Lung (tissue), 12 donors: ENCODE measurements around the gene ALOX12B. TPM values are rescaled to one million over a fixed set of nuclear protein-coding genes. Genes with fewer than 3 reads are reported as not detected.

Experiments used
- ATAC-seq: fragments of 200-7000 bp; cut with Tn5 transposase; one replicate; pipeline ENCODE4 v1.9.1; 2020; ENCODE audit warnings: moderate number of reproducible peaks; ENCODE audit not compliant: insufficient read depth, low FRiP score
- DNase-seq, 3 donors: peaks; one replicate each; pipeline ENCODE4 v3.0.0-alpha.2; 2013 to 2017
- H3K27ac ChIP-seq, 2 donors: one replicate each; pipeline ENCODE4 v1.5.1; 2013; ENCODE audit warnings: mild to moderate bottlenecking in 2 of 2, moderate library complexity in 2 of 2, control low read depth in 1 of 2, inconsistent platforms in 1 of 2, low read depth in 1 of 2, low read length in 1 of 2
- H3K27me3 ChIP-seq, 3 donors: one replicate each; pipeline ENCODE4 v1.5.1; 2013; ENCODE audit warnings: low read length in 2 of 3; ENCODE audit not compliant: control insufficient read depth in 3 of 3, insufficient read depth in 3 of 3
- H3K36me3 ChIP-seq, 4 donors: one replicate each; pipeline ENCODE4 v1.5.1; 2013; ENCODE audit warnings: low read length in 4 of 4, mild to moderate bottlenecking in 1 of 4, moderate library complexity in 1 of 4; ENCODE audit not compliant: control insufficient read depth in 4 of 4, insufficient read depth in 4 of 4
- H3K4me1 ChIP-seq, 5 donors: one replicate each; pipeline ENCODE4 v1.5.1; 2013; ENCODE audit warnings: low read length in 5 of 5, mild to moderate bottlenecking in 2 of 5, moderate library complexity in 1 of 5; ENCODE audit not compliant: control insufficient read depth in 5 of 5, insufficient read depth in 5 of 5
- H3K4me3 ChIP-seq: one replicate; pipeline ENCODE4 v1.5.1; 2013; ENCODE audit warnings: mild to moderate bottlenecking, control low read depth, moderate library complexity
- H3K9ac ChIP-seq, 2 donors: one replicate each; pipeline ENCODE4 v1.5.1; 2013; ENCODE audit warnings: low read length in 2 of 2, control low read depth in 1 of 2; ENCODE audit not compliant: insufficient read depth in 1 of 2
- H3K9me3 ChIP-seq, 4 donors: one replicate each; pipeline ENCODE4 v1.5.1; 2013; ENCODE audit warnings: low read length in 3 of 4, mild to moderate bottlenecking in 1 of 4, moderate library complexity in 1 of 4; ENCODE audit not compliant: control insufficient read depth in 4 of 4, insufficient read depth in 3 of 4
- WGBS, 2 donors: extraction: QIAGEN DNeasy Blood & Tissue Kit; methylation state at CpG; one replicate each; pipeline ENCODE4 v1.1.7; 2013; 5-methylcytosine and 5-hydroxymethylcytosine counted together
- polyA plus RNA-seq, 2 donors: library from polyadenylated mRNA; stranded (reverse); fragments of 200-250 nt; gene quantifications; one replicate each; pipeline ENCODE4 v1.2.1, GENCODE V29; 2013
- total RNA-seq, 2 donors: library from RNA; depleted of rRNA in 1 of 2; stranded (reverse); fragments of >200 nt in 1 of 2; gene quantifications; one replicate each; pipeline ENCODE4 v1.2.1, GENCODE V29; 2014 to 2021
- TF ChIP-seq, protein P1 (sequence below): IDR thresholded peaks from 2 replicates; pipeline ENCODE4 v1.5.1; 2012; ENCODE audit warnings: mild to moderate bottlenecking; ENCODE audit errors: control extremely low read depth, extremely low read depth
- donor health status: control.
- donor health status: control.
- donor health status: Bipolar disorder and iron deficiency.
- donor health status: healthy.
- donor health status: DM: yes; HTN: yes; CAD: no.

The ALOX12B gene
- total and polyA plus RNA-seq, 4 donors: 0.06 to 0.48 (median 0.46) TPM; not detected in 1

- ATAC-seq (no peak), DNase-seq (peak in 1 of 3 donors; percentile 48)
- Histone ChIP-seq H3K27me3 (peaks cover 0 to 56% (median 31%) of the 10 kb centered on the region in 3 donors), H3K36me3 (no peaks in the 10 kb centered on the region), H3K9ac (peak overlapping the region; percentile 34 to 37), H3K9me3 (no peaks in the 10 kb centered on the region), H3K4me1 (peaks cover 0 to 51% (median 33%) of the 10 kb centered on the region in 5 donors), H3K4me3 (peak overlapping the region; percentile 34), H3K27ac (peak overlapping the region; percentile 29 to 51)
- 1% methylated on average over 31 to 35 of the region's 35 CpGs for WGBS, 2 donors
- TF ChIP-seq, protein P1, sequence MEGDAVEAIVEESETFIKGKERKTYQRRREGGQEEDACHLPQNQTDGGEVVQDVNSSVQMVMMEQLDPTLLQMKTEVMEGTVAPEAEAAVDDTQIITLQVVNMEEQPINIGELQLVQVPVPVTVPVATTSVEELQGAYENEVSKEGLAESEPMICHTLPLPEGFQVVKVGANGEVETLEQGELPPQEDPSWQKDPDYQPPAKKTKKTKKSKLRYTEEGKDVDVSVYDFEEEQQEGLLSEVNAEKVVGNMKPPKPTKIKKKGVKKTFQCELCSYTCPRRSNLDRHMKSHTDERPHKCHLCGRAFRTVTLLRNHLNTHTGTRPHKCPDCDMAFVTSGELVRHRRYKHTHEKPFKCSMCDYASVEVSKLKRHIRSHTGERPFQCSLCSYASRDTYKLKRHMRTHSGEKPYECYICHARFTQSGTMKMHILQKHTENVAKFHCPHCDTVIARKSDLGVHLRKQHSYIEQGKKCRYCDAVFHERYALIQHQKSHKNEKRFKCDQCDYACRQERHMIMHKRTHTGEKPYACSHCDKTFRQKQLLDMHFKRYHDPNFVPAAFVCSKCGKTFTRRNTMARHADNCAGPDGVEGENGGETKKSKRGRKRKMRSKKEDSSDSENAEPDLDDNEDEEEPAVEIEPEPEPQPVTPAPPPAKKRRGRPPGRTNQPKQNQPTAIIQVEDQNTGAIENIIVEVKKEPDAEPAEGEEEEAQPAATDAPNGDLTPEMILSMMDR: no peak
Observed at GRCh38 chr17:8125947-8126490, 38.5 kb upstream of the ALOX12B start.

DNA sequence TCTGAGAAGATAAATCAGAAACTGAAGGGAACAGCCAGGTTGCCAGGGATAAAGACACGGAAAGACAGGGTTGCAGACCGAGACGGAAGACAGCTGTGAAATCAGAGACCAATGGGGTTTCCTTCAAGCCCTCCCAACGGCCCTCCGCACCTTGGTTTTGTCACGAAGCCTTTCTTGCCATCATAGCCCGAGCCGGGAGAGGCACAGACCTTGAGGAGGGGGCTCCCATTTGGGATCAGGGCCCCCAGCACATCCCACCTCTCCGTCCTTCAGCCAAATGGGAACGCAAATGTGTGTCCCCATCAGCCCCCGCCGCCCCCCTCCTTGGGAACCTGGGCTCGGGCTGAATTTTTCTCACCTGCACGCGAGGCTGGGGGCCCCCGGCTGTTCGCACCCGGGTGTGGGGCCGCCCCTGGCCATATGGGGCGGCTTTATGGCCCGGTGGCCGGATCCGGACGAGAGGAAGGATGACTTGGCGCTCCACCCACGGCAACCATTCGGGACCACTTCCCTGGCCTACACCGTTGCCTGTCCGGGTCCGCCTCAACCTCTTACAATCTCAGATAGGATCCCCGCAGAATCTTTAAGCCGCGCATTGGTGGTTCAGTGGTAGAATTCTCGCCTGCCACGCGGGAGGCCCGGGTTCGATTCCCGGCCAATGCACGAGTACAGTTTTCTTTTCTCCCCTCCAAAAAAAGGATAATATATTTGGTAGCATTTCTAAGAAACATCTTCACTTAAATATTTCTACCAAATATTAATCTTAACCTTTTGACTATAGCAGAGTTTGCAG, 37.8 kb upstream of the ALOX12B start:
- TF ChIP-seq, protein P1: no peak
- H3K4me1 ChIP-seq: peaks cover 0 to 58% (median 33%) of the 10 kb centered on the region in 5 donors
- WGBS, 2 donors: 1% methylated on average over 40 of the region's 40 CpGs
- no peaks in the 10 kb centered on the region for H3K9me3 ChIP-seq
- H3K36me3 ChIP-seq: no peaks in the 10 kb centered on the region
- H3K27me3 ChIP-seq: peaks cover 0 to 56% (median 32%) of the 10 kb centered on the region in 3 donors
- H3K27ac ChIP-seq: no peak overlapping the region
- DNase-seq (peak; percentile 91 to 93 (median 91)), ATAC-seq (peak; percentile 31)
- H3K9ac ChIP-seq: peak overlapping the region; percentile 37 to 50
- H3K4me3 ChIP-seq: no peak overlapping the region

DNA sequence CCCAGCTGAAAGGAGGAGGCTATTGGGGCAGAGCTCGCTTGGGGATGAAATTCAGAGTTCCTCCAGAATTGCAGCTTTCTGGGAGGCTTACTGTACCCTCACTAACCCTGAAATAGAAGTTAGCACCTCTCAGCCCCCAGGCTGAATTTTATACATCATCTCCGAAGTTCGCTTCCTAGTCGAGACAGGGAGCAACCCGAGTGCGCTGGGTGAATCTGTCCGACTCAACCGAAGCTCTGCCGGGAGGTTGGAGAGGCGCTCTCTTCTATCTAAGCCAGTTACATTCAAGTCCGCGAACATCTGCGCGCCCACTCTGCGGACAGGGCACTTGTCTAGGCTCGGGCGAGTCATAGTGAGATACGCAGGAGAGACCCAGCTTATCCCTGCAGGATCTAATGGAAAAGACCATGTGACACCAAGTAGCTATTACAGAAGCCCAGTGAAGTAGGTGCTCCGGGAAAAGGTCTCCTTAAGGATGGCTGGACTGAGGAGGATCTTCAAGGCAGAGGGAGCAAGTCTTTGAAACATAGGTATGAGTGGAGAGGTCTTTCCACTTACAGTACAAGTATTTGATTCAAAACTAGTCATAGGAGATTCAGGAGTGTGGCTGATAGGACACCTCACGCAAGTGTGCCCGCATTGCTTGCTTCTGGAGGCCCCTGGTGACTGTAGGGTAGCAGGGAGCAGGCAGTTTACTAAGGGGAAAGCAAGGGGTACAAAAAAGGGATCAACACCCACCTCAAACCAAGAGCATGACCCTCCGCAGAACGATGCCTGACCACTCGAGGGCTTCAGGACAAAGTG, 37.0 kb upstream of the ALOX12B start:
- ATAC-seq (no peak), DNase-seq (peak in 1 of 3 donors; percentile 25)
- WGBS, 2 donors: 2 to 4% methylated on average over 24 of the region's 24 CpGs
- TF ChIP-seq, protein P1: no peak
- H3K27ac ChIP-seq: no peak overlapping the region
- peaks cover 0 to 60% (median 33%) of the 10 kb centered on the region in 5 donors for H3K4me1 ChIP-seq
- H3K9ac ChIP-seq: peak overlapping the region in 1 of 2 donors; percentile 50
- H3K27me3 ChIP-seq: peaks cover 0 to 51% (median 29%) of the 10 kb centered on the region in 3 donors
- peak overlapping the region; percentile 29 for H3K4me3 ChIP-seq
- no peaks in the 10 kb centered on the region for H3K36me3 ChIP-seq
- no peaks in the 10 kb centered on the region for H3K9me3 ChIP-seq
